CD4-positive, alpha-beta T cell treated with Interleukin-10 for 1 hour (primary cell): ENCODE data around the gene TREML2.

Experiments used
- DNase-seq: peaks from one replicate; pipeline ENCODE4 v3.0.0-alpha.2; 2020

Gene TREML2

DNA sequence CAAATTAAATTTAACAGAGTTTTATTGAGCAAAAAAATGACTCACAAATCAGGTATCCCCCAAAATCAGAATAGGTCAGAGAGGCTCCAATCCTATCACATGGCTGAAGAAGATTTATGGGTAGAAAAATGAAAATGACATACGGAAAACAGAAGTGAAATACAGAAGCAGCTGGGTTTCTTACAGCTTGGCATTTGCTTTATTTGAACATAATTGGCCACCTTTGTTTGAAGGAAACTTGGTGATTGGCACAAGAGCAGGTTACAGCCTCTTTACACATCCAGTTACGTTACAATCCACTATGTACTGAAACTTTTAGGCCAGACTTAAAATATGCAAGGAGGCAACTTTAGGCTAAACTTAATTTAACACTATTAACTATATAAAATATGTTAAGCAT, 26.3 kb downstream of the TREML2 start:
- DNase-seq = no peak

DNA sequence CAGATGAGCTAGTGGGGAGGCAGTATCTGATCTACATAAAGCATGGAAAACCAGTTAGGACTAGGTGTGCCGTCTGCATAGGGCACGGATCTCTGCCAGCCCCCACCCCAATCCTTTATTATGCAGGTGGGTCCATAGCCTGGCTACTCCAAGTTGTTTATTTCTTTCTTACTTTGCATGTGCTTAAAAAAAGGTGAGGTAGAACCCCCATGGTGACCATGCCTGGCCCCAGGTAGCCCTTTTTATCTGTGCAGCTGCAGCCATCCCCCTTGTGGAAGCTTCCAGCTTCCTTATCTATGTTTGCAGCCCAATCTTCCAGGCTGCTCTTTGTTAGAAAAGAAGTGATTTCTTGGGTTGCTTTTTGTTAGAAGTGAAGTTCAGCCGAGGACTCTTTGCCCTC, 29.0 kb downstream of the TREML2 start:
- DNase-seq = no peak

DNA sequence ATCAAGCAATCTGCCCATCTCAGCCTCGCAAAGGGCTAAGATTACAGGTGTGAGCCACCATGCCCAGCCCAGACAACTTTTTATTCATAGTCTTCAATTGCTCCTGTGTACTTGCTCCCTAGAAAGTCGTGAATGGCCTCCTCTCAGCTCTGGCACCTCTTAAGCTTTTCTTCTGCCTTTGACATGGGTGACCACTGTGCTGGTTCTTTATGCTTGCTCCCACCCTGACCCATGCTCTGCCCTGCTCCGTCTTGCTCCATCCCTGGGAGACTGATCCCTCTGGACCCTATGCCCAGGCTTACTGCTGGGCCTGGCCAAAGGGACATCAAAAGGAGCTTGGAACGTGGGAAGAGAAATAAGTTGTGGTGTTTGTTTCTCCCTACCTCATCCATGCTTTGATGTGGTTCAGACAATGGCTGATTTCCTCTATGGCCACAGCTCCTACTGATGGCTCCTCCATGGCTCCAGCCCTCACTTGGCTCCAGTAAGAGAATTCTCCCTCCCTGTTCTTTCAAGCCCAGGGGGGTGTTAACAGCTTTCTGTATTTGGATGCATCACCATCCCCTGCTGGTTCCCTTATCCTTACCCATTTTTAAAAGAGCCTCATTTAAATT, 30.3 kb downstream of the TREML2 start:
- DNase-seq = no peak

DNA sequence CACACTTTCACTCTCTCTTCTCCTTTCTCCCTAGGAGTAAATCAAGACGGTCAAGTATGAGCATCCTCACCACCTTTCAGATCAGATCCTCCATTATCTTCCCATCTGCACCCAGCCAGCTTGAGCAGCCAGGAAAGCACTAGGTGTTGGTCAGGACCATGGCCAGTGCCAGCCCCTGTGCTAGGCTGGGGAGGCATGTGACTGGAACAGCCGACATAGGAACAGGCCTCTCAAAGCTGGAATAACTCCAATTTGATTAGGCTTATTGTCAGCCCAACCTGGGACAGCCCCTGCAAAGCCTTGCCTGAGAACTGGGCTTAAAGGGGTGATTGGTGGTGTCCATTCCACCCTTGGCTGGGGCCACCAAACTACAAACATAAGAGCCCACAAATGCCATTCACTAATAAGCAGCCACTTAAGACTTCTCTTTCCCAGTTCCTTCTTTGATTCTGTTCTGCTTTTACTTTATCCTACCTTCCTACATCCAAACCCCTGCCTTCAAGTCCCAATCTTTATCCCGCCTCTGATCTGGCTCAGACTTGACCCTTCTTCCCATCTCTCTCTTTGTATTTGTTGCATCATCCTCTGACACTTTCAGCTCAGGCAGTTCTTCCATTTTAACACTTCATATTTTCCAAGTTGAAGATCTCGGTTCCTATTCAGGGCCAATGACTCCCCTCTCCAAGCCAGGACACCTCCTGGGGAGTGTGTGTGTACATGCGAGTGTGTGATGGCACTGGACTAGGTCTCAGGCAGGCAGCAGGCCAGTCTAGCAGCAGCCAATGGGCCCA, 33.6 kb downstream of the TREML2 start:
- DNase-seq = no peak

DNA sequence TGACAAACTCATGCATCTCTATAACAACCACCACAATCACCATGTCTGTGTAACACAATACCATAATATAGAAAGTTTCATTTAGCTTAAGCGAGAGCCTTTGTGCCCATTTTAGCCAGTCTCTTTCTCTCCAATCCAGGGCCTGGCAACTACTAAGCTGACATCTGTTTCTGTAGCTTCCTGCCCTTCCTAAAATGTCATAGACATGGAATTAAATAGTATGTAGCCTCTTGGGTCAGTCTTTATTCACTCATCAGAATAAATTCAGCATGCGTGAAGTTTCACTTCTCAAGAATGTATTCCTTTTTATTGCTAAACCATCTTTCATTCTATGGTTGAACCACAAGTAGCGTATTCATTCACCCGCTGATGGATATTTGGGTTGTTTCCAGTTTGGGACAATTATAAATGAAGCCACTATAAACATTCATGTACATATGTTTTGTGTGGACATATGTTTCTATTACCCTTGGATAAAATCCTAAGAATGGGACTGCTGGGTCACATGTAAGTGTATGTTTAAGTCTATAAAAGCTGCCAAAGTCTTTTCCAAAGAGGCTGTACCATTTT, 36.3 kb downstream of the TREML2 start:
- DNase-seq = no peak

DNA sequence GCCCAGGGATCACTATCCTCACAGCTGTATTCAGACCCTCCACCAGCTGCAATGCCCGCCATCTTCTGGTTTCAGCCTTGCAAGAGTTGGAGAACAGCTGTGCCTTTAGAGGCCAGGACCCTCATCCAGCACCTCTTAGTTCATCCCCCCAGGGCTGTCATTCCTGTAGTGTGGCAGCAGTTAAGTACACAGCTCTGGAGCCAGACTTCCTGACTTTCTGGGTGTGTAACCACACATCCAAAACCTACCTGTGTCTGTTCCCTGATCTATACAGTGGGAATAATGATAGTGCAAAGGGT, 37.6 kb downstream of the TREML2 start:
- DNase-seq = no peak

DNA sequence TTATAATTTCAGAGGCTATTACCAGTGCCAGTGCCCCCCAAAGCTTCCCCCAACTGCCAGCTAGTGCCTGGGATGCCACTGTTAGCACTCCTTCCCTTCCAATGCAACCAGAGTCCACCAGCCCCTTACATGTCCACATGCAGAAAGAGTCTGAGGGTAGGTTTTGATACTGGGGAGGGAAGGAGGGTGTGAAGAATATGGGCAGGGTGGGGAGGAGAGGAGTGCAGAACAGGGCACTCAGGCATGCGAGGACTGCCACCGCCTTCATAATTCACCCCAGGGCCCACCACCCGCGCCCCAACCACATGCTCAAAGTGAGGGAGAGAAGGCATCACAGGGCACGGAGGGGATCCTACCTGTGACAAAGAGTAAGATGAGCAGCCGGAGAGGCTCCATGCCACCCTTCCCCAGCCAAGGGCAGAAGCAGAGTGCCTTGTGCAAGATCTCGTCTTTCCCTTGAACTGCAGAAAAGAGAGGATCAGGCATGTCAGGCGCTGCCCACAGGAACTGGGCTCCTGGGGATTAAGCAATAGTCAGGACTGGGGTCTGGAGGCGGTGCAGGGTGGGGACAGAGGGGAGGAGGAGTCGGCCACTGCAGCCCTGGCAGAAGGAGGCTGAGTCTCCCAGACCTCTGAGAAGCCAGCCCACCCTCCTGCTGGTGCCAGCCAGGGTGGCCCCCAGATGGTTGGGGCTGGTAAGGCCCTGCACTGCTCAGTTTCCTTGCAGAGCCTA, 38.1 kb downstream of the TREML2 start, which contains the start of gene TREM2:
TSS of gene TREM2 (minus strand) at position 430 of the 732 bp plus-strand sequence. CDS start at position 396, 34 bp downstream.
- DNase-seq = no peak

DNA sequence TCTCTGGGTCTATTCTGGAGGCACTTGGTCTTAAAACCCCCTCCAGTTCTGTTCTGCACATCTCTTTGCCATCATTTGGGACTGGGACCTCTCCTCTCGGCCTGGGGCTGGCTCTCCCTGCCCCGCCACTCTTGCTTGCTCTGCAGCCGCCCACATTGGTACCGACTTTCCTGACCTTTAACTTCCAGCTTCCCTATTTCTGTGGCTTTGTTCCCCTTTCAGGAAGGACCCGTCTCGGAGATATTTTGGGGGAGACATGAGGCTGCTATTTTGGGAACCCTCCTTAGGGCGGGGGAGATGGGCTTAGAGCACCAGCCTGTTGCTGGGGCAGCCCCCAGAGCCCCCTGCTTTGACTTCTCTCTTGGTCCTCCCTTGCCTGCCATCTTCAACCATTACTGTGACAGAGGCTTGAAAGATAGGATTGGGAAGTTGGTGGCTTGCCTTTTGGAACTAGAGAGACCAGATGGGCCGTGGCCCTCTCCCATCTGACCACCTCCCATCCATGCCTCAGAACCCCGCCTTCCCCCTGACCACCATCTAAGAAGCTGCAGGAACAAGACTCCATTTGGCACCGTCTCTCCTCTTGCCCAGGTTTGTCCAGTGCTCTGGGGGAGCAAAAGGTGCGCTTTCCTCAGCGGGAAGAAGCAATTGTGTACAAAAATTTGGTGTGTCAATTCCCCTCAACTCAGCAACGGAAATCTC, 38.9 kb downstream of the TREML2 start:
- DNase-seq = no peak

DNA sequence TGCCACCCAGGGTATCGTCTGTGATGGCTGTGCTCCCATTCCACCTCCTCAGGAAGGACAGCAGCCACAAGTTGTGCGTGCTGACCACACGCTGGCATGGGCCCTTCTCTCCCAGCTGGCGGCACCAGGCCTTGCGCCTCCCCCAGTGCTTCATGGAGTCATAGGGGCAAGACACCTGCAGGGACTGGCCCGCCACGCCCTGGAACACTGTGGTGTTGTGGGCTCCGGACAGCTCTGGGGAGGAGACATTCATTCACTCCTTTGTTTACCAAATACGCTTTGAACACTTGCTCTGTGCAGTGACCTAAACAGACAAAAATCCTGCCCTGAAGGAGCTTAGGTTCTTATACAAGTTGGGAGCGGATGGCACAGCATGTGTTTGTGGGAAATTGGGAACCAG, 39.6 kb downstream of the TREML2 start:
- DNase-seq = no peak

DNA sequence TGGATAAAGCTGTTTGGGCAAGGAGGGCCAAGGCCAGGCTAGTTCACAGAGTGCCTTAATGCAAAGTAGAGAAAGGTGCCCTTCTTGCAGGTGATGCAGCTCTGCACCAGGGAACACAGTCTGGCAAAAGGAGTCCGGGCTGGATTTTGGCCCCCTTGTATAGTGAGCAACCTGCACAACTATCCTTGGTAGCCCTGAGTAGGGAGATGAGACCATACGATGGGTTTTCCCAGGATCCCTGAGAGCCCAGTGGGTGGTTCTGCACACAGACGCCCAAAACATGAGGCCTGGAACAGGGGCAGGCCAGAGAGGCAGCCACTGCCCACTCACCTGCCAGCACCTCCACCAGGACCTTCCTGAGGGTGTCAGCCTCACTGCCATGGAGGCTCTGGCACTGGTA, 40.0 kb downstream of the TREML2 start:
- DNase-seq = no peak

DNA sequence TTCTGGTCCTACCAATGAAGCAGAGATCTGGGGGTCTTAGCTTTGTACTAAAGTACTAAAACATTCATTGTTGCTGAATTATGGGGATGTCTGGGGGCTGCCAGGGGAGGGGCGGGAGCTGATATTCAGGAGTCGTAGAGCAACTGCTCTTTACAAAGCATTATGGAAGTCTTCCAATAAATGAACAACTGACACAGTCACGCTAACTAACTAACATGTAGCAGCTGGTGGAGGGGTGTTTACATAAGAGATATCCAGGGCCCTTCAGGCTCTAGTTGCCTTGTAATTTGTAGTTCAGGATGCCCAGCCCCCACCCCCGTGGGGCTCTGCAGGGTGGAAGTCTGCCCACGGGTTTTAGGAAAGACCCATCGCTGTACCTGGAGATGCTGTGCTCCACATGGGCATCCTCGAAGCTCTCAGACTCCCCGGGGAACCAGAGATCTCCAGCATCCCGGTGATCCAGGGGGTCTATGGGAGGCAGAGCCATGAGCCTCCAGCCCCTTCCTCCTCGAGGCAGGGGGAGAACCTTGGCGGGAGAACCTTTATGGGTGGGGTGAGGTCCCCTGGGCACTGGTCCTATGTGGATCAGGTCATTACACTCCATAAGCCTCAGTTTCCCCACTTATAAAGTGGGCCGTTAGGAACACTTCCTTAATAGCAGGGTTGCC, 41.4 kb downstream of the TREML2 start:
- no peak for DNase-seq

DNA sequence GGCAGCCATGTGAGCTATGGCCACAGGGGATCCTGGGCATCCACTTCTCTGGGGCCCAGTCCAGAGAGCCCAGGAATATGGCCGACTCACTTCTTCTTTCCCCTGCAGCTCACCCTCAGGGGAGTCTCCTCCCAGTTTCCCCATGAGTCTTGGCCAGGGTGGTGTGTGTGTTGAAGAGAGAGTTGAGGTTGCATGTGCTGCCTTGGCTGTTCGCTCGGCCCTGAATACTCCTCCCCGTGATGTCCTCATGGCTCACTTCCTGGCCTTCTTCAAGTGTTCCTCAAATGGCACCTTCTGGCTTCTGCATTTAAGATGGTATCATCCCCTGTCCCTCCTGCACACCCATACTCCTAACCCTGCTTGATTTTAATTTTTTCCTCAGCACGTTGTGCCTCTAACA, 43.6 kb downstream of the TREML2 start:
- DNase-seq = no peak

DNA sequence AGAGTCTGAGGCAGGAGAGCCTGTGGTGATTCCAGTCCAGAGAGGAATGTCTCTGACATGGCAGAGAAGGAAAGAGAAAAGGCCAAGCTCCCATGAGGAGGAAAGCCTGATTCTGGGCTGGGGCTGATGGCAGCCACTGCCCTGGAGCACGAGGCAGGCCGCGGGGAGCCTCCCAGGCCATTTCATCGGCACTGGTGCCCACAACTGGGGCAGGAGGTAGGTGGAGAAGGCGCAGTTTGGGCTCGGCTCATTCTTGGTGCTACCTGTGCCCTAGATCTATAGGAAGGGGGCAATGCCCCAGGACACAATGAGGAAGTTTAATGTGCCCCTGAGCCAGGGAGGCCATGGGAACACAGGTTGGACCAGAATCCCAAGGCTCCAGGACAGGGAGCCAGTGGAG, 44.2 kb downstream of the TREML2 start:
- no peak for DNase-seq

DNA sequence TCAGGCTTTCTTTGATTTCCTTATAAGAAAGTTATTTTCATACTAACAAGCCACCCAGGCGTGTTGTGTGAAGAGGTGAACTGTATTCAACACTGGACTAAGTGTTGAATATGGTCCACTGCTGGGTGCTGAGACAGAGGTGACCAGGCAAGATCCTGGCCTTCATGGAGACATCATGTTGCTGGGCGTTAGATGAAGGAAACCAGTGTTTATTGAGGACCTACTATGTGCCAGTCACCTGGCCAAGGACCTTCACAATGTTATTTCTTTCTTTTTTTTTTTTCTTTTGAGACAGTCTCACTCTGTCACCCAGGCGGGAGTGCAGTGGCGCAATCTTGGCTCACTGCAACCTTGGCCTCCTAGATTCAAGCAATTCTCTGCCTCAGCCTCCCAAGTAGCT, 44.9 kb downstream of the TREML2 start:
- no peak for DNase-seq

DNA sequence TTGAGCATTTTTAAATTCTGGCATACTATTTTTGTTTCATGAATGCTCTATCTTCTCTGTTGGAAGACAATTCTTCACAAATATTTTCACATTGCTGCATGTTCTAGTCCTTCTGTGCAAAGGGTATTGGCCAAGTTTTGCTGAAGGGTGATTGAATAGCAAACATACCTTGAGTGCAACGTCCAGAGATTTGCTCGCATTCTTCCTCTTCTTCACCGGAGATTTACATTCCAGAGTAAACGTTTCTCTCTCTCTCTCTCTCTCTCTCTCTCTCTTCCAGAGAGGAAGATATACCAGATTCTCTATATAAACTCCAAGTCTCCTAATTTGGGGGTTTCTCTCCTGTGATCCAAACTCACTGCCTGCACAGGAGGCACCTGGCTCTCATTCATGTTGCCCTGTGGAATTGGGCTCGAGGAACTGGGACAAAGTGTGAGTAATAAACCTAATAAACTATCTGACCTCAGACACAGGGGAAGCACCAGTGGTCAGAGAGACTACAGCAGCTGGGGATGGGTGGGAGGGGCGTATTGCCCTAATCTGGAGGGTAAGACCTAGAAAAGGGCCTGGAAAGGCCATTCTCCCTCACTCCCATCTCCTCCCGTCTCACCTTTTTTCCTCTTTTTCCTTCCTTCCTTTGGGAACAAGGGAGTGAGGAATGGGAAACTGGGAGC, 45.7 kb downstream of the TREML2 start:
- DNase-seq = no peak

DNA sequence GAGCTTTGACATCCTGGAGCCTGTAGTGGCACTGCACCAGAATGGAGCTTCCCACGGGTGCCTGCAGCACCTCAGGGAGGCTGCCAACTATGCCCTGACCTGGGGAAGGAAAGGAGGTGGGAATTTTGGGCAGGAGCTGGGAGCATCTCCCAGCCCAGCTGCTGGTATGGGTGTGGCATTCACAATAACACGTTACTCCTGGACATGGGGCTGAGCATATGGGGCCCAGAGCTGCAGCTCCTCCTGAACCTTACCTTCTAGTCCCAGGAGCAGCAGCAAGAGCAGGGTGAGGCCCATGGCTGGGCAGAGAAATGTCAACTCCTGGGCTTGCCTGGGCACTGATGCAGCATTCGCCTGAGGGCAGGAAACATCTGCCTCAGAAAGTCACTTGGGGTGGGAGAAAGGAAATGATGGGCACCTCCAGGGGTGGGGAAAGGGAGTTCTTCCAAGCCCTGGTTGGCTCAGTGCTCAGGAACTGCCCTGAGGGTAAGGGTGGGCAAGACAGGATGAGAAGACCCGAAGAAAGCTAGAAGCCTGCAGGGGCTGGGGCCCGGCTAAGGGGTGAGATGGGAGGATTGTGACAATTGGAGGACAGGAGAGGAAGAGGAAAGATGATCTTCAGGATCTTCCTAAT, 46.8 kb downstream of the TREML2 start, which contains the start of gene TREML1:
TSS of gene TREML1 (minus strand) at position 356 of the 634 bp plus-strand sequence. CDS start at position 297, 59 bp downstream.
- no peak for DNase-seq

DNA sequence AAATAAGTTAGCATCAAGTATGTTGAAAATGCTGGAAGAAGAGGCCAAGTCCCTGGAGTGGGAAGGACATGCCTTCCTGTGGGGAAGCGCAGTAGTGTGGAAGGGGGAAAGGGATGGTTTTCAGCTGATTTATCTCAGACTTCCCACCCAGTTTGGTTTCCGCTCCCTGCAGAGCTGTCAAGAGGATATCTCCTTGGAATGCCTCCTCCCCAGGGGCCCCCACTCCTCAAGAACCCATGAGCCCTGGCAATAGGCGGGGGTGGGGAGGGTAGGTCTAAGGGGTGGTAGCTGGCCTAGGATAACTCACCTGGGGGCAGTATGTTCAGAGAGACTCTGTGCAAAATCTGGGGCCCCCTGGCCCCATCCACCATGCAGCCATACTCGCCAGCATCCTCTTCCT, 47.5 kb downstream of the TREML2 start:
- DNase-seq = no peak

DNA sequence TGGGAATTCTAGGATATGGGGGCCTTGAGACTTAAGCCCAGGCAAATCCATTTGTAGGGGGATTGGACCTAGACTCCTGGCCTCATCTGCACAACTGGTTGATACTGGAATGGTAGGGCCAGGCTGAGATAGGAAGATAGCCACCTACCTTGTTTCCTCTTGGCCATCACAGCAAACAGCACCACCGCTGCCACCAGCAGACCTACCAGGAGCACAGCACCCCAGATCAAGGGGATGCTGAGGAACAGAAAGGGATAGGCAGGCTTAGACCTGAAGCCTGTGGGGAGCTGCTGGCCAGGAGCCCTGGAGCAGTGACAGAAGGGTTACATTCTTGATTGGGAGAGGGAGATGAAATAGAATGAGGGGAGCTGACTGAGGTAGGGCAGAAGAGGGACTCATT, 50.3 kb downstream of the TREML2 start:
- no peak for DNase-seq

DNA sequence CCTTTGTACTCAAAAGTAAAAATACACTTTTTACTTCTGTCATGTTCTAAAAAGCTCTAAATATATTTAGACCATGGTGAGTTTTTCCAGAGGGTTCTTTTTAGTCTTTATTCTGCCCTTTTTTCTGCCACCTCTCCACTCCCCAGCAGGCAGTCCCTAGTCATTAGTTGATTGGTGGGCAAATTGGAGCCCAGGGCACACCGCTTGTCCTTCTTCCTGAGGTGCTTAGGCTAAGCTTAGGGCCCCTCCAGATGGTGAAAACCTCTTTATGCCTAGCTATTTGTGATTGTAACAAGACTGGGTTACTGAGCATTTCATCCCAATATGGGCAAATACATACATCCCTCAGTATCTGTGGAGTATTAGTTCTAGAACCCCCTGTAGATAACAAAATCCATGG, 53.0 kb downstream of the TREML2 start:
- DNase-seq = no peak
